ENCODE data around the gene FAM222B.
"Not testable (repeated sequence)": the region's sequence is repeated elsewhere in the genome, so short reads cannot be mapped to it uniquely, and the experiment has no call there.

- not testable (repeated sequence) for TF ChIP-seq CTCF, POLR2A (IDR thresholded peaks at IDR 0.05)
These were observed 6.0 kb downstream of the FAM222B start for GRCh38 chr17:28836541-28836940.
